A549 (cell line): ENCODE measurements around the gene SPSB1.

Experiments used
- BCL3 ChIP-seq: fragments of >200 bp; sonication (Bioruptor Twin); formaldehyde crosslinking; IDR thresholded peaks from 3 replicates; pipeline ENCODE4 v1.6.1; 2016
- CBX2 ChIP-seq: fragments of 200-600 bp; sonication (generic); IDR thresholded peaks from 2 replicates; pipeline ENCODE4 v1.6.1; 2016; ENCODE audit warnings: low read depth, mild to moderate bottlenecking, borderline replicate concordance
- CHD4 ChIP-seq: fragments of 200-600 bp; sonication (generic); IDR thresholded peaks from 2 replicates; pipeline ENCODE4 v1.6.1; 2016; ENCODE audit warnings: antibody characterized with exemption, mild to moderate bottlenecking, borderline replicate concordance
- EP300 ChIP-seq, 2 experiments: fragments of >200 bp; sonication (Bioruptor Twin); formaldehyde crosslinking; IDR thresholded peaks; 2 replicates in 1 of 2; 3 replicates in 1 of 2; pipeline ENCODE4 v1.6.1; 2016 to 2017
- JUN ChIP-seq, 2 experiments: fragments of >200 bp; sonication (Bioruptor Twin); formaldehyde crosslinking; IDR thresholded peaks; 2 replicates in 1 of 2; 3 replicates in 1 of 2; pipeline ENCODE4 v1.6.1; 2016 to 2017
- KDM5A ChIP-seq: fragments of 200-600 bp; sonication (generic); IDR thresholded peaks from 2 replicates; pipeline ENCODE4 v1.6.1; 2016; ENCODE audit warnings: antibody characterized with exemption, mild to moderate bottlenecking
- POLR2A ChIP-seq: IDR thresholded peaks from 2 replicates; pipeline ENCODE4 v1.6.1; 2012; ENCODE audit warnings: mild to moderate bottlenecking, low read length
- REST ChIP-seq: fragments of 200-600 bp; sonication (generic); IDR thresholded peaks from 2 replicates; pipeline ENCODE4 v1.6.1; 2016; ENCODE audit warnings: antibody characterized with exemption, mild to moderate bottlenecking, moderate library complexity
- SMC3 ChIP-seq: fragments of >200 bp; sonication (Bioruptor Twin); formaldehyde crosslinking; IDR thresholded peaks from 3 replicates; pipeline ENCODE4 v1.6.1; 2018; ENCODE audit warnings: inconsistent platforms
- ZSCAN20 ChIP-seq: fragments of 250-450 bp; sonication (Bioruptor Pico); IDR thresholded peaks from 2 replicates; pipeline ENCODE4 v1.8.0; 2022; ENCODE audit warnings: mild to moderate bottlenecking, moderate library complexity
- TF ChIP-seq, protein P1 (sequence below): IDR thresholded peaks from 2 replicates; pipeline ENCODE4 v1.6.1; 2012
- TF ChIP-seq, protein P2 (sequence below): fragments of >200 bp; sonication (Bioruptor Twin); formaldehyde crosslinking; IDR thresholded peaks from 3 replicates; pipeline ENCODE4 v1.5.1; 2016

- no peak for TF ChIP-seq ZSCAN20
- TF ChIP-seq KDM5A = no peak
- TF ChIP-seq BCL3 = no peak
- TF ChIP-seq CHD4 = no peak
- TF ChIP-seq CBX2 = no peak
- TF ChIP-seq JUN (IDR thresholded peaks at IDR 0.05) = no peak
- TF ChIP-seq REST = no peak
- no peak for TF ChIP-seq EP300 (IDR thresholded peaks at IDR 0.05)
- TF ChIP-seq, protein P1, sequence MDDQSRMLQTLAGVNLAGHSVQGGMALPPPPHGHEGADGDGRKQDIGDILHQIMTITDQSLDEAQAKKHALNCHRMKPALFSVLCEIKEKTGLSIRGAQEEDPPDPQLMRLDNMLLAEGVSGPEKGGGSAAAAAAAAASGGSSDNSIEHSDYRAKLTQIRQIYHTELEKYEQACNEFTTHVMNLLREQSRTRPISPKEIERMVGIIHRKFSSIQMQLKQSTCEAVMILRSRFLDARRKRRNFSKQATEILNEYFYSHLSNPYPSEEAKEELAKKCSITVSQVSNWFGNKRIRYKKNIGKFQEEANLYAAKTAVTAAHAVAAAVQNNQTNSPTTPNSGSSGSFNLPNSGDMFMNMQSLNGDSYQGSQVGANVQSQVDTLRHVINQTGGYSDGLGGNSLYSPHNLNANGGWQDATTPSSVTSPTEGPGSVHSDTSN = no peak
- no peak for TF ChIP-seq SMC3
- TF ChIP-seq POLR2A = no peak
- TF ChIP-seq, protein P2, sequence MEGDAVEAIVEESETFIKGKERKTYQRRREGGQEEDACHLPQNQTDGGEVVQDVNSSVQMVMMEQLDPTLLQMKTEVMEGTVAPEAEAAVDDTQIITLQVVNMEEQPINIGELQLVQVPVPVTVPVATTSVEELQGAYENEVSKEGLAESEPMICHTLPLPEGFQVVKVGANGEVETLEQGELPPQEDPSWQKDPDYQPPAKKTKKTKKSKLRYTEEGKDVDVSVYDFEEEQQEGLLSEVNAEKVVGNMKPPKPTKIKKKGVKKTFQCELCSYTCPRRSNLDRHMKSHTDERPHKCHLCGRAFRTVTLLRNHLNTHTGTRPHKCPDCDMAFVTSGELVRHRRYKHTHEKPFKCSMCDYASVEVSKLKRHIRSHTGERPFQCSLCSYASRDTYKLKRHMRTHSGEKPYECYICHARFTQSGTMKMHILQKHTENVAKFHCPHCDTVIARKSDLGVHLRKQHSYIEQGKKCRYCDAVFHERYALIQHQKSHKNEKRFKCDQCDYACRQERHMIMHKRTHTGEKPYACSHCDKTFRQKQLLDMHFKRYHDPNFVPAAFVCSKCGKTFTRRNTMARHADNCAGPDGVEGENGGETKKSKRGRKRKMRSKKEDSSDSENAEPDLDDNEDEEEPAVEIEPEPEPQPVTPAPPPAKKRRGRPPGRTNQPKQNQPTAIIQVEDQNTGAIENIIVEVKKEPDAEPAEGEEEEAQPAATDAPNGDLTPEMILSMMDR = no peak
These were observed 108.4 kb downstream of the SPSB1 start for GRCh38 chr1:9401080-9401453.
